GM18526 (cell line): ENCODE results near the gene SCT.

Experiments used
- POLR2A ChIP-seq: IDR thresholded peaks from 3 replicates; pipeline ENCODE4 v1.6.1; 2011; ENCODE audit not compliant: insufficient read length; ENCODE audit errors: extremely low read depth

SCT gene

DNA sequence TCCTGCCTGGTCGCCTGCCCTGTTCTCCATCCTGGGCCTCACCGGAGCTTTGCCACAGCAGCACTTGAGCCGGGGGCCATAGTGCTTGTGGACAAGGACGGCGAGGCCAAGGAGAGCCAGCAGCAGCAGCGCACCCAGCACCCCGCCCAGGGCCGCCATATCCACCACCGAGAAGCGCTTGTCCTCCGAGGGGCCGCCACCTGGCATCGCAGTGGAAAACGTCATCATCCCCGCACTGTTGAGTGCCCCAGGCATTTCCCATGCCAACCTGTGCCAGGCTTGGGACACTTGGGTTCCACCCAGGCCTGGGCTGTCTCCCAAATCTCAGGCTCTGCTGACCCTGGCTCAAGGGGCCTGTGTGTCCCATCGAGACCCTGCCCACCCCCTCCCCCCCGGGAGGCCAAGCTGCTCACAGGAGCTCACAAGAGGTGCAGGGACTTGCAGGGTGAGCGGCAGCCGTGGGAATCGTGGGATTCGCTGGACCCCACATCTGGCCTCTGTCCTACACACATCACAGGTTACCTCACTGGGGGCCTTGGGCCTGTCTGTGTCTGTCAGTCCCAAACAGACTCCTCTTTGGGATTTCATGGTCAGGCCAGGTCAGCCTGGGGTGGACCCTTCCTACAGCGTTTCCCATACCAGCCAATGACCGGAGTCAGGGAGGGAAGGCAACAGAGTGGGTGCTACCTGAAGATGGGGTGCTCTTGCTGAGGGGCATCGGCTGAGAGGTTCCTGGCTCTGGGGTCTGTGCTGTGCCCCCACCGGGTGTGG, 8.9 kb downstream of the SCT start:
- TF ChIP-seq POLR2A = no peak

DNA sequence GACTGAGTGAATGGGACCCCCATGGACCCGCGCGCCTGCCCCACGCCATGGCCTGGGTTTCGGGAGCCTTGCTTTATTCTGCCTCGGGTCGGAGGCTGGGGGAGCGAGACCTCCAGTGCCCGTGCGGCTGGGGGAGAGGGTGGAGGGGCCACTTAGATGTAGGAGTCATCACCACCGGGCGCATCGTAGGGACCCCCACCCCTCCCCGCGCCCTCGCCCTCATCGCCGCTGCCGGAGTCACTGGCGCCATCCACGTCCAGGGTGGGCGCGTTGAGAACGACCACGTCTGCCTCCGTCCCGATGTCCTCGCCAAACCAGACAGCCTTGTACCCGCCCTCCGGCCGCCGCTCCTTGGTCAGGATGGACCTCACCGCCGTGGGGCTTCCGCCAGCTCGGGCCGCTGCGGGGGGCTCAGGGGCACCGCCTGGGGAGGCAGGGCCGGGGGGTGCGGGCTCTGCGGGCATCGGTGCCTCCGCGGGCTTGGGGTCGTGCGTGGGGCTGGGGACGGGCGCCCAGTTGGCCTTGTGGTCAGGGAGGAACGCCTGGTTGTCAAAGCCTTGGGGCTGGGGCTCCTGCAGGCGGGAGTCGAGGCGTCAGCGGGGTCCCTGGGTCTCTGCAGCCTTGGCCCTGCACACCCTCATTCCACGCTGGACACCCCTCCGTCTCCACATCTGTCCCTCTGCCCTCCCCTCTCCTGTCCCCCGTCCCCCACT, 9.6 kb downstream of the SCT start:
- TF ChIP-seq POLR2A = no peak

DNA sequence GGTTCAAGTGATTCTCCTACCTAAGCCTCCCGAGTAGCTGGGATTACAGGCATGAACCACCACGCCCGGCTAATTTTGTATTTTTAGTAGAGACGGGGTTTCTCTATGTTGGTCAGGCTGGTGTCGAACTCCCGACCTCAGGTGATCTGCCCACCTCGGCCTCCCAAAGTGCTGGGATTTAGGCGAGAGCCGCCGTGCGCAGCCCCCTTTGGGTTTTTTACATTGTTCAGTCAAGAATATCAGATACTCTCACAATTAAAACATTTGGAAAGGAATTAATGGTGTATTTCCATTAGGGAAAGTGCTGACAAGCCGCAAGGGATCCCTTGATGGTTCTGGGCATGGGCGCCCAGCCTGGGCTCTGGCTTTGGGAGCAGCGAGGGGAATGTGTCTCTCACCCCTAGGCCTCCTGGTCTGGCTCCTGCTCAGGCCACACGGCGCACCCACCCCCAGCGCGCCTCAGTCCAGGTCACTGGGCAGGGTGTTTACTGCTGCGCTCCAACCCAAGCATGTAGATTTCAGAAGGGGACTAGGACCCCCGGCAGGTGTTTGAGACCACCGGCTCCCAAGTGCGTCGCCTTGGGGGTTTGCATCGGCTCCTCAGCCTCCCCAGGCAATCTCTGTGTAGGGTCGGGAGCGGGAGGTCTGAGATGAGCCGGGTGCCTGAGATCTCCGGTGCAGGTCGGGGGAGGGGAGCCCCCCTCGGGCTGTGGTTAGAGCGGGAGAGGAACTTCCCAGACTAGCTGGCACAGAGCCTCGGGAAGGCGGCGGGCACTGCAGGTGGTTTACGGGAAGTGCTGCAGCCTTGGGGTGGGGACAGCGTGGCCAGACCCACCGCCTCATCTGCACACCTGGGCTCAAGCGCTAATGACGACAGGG, 10.4 kb downstream of the SCT start:
- no peak for TF ChIP-seq POLR2A

DNA sequence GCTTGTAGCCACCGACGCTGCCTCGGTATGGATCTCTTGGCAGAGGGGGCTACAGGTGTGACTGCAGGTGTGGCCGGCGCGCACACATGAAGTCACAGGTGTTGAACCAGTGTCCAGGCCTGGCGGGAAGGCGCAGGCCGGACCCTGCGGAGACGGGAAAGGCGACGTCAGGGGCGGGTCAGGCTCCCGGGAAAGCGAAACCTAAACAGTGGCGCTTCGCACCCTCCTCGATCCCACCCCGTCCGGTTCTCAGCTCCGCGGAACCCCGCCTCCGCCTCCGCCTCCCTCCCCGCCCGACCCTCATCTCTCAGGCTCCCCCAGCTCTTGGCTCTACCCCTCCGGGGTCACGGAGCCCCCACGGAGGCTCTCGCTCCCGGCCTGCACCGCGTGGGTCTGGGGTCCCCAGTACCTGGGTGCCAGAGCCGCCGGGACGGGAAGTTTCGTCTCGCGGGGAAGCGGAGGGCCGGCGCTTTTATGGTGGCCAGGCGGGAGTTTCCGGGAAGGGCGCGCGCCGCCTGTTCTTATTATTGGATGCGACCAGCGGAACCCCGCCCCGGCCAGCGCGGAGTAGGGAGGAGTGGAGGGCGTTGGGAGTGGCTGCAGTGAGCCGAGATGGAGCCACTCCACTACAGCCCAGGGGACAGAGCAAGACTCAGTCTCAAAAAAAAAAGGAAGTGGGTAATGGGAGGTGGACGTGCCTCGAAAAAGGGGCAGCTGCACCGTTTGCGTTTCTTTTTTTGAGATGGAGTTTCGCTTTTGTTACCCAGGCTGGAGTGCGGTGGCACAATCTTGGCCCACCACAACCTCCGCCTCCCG, 11.3 kb downstream of the SCT start, which contains the start of gene IRF7:
IRF7 (minus strand) TSS at position 447 of the 816 bp plus-strand sequence. CDS start 586 bp downstream, outside the sequence.
- peak; percentile 98 for TF ChIP-seq POLR2A

DNA sequence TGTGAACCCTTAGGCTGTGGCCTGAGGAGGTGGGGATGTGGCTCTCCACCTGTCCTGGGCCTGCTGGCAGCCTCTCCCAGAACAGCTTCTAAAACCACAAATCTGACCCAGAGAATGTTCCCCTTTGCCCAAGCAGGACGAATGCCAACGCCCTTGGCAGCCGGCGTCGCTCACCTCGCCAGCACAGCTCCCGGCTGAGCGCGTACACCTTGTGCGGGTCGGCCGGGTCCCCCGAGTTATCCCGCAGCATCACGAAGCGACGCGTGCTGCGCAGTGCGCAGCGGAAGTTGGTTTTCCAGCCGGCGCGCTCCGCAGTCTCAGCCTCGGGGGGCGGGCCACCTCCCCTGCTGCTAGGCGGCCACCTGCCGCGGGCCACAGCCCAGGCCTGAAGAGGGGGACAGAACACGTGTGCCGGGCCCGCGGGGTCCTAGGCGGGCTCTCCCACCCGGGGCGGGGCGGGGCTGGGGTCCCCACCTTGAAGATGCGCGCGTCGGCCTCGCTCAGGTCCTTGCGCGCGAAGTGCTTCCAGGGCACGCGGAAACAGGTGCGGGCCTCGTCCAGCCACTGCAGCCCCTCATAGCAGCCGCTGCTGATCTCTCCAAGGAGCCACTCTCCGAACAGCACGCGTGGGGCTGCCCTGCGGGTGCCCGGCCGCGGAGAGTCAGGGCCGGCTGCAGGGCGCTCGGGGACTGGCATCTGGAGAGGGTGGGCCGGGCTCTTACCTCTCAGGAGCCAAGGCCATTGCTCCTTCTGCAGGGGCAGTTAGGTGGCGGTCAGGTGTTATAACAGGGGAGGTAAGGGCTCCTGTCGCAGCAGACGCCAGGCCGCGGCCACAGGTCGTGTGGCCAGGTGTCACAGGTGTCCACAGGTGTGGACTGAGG, 12.1 kb downstream of the SCT start:
- TF ChIP-seq POLR2A = no peak

DNA sequence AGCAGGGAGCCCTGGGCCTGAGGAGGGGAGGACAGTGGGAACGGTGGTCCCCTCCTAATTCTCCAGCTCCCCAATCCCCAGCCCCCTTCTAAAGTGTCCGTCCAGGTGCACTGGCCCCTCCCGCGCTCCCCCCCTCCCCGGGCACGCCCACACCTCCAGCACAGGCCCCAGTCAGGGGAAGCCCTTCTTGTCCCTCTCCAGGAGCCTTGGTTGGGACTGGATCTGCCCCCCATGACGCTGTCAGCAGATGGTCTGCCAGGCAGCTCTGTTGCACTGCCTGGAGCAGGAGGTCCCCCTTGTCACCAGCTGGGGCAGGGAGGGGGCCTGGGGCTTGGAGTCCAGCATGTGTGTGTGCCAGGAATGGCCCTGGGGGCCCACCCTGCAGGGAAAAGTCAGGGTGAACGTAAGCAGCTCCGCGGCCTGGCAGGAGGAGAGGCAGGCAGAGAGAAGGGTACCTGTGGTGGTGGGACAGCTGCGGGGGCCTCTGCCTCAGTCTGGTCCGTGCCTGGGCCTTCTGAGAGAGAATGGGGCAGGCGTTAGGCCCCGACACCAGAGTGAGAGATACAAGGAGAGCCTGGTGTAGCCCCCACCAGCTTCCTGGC, 12.9 kb downstream of the SCT start:
- TF ChIP-seq POLR2A = no peak

DNA sequence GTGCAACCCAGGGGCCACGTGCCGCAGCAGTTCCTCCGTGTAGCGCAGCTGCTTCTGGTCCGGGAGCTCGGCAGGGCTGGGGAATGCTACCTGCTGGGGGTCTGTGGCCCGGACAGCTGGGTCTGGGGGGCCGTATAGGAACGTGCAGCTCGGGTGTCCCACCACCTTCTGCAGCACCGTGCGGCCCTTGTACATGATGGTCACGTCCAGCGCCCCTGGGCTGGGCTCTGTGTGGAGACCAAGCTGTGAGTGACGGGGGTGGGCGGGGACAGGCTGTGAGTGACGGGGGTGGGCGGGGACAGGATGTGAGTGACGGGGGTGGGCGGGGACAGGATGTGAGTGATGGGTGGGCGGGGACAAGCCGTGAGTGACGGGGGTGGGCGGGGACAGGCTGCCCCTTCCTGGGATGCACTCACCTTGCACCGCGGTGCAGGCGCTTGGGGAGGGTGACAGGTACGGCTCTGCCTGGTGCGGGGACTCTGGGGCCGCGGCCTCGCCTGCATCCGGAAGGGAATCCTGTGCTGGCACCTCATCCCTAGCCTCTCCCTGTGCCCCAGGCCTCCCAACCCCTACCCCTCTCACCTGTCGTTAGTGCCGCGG, 13.5 kb downstream of the SCT start:
- TF ChIP-seq POLR2A = no peak

DNA sequence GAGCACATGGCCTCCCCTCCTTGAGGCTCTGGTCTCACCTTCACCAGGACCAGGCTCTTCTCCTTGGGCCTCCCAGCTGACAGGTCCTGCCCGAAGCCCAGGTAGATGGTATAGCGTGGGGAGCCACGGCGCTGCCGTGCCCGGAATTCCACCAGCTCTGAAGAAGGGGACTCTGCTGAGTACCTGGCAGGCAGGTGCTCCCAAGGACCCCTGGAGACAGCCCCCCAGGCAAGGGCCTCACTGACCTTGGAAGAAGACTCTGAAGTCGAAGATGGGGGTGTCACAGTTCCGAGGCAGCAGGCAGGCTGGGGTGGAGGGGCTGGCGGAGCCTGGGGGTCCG, 14.1 kb downstream of the SCT start:
- no peak for TF ChIP-seq POLR2A

DNA sequence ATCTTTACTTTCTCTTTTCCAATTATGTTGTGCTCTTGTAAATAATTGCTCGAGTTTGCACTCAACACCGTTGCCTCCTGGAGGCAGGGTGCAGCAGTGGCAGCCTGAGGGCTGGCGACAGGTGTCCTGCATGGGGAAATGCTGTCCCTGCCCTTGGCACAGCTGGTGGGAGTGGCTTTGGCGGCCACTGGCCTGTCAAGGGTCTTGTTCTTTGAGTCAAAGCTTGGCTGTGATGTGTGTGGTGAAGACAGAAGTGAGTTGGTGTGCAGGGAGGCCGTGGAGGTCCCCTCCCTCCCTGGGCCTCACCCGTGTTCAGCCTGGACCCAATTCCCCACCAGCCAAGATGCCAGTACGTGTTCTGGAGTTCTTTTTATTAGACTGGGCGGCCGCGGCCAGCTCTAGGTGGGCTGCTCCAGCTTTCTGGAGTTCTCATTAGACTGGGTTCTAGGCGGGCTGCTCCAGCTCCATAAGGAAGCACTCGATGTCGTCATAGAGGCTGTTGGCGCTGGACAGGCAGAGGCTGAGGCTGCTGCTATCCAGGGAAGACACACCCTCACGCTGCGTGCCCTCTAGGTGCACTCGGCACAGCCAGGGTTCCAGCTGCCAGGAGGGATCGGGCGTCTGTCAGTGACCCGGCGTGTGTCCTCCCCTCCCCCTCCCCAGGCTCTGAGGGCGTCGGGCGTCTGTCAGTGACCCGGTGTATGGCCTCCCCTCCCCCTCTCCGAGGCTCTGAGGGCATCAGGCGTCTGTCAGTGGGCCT, 14.6 kb downstream of the SCT start:
- peak; percentile 10 for TF ChIP-seq POLR2A

DNA sequence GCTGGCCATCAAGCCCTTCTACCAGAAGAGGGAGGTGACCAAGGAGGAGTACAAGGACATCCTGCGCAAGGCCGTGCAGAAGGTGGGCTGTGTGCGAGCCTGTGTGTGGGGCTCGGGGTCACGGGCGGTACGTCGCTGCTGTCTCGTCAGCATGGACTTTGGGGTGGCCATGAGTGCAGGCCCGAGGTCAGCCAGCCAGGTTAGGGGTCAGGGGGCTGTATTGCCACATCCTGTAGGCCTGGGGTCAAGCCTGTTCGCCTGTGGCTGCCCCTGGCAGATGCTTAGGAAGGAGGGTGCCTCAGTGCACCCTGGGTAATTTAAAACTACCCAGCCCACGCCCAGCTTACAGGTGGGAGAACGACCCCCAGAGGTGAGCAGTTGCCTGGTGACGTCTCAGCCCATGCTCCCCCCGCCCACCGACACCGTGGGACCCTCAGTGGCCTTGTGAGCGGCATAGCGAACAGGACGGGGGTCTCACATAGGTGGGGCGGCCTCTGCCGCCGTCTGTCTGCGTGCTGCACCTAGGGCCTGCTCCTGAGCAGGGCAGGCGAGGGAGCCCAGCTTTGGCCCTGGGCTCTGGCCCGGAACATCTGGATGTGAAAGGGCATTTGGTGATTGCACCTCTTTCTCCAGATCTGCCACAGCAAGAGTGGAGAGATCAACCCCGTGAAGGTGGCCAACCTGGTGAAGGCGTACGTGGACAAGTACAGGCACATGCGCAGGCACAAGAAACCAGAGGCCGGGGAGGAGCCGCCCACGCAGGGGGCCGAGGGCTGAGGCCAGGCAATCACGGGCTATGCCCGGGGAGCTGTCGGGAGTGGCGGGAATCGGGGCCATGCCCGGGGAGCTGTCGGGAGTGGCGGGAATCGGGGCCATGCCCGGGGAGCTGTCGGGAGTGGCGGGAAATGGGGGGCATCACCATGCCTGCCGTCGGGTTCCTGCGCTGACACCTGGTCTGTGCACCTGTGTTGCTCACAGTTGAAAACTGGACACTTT, 15.7 kb downstream of the SCT start:
- TF ChIP-seq POLR2A = peak; percentile 25

DNA sequence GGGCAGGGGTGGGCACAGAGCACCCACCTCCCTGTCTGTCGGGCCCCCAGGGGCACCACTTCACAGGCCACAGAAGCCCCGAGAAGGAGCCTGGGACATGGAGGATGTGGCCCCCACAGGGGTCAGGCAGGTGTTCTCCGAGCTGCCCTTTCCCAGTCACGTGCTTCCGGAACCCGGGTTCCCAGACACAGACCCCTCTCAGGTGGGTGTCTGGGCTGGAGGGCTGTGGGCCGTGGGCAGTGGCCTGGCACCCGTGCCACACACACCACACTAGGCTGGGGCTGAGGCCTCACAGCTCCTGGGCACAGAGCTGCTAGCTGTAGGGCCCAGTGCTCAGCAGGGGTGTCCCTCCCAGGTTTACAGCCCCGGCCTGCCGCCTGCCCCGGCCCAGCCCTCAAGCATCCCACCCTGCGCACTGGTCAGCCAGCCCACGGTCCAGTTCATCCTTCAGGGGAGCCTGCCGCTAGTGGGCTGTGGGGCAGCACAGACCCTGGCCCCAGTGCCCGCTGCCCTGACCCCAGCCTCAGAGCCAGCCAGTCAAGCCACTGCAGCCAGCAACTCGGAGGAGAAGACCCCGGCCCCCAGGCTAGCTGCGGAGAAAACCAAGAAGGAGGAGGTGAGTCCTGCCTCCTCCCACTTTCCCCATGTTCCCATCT, 16.7 kb downstream of the SCT start:
- TF ChIP-seq POLR2A = no peak
